Putamen (tissue), 1 donor: ENCODE measurements around the gene CCDC148.

Experiments
- DNase-seq: peaks from one replicate; pipeline ENCODE4 v3.0.0-alpha.2; 2016; ENCODE audit warnings: low spot score

Gene CCDC148

GRCh38 chr2:158125756-158126498 is 330.6 kb downstream of the CCDC148 start:
- no peak for DNase-seq

GRCh38 chr2:158124896-158125295 is 331.7 kb downstream of the CCDC148 start:
- DNase-seq: no peak
